Activated T-cell treated with anti-CD3 and anti-CD28 coated beads, Interleukin-2, amount 50 U/mL, for 48 hours (primary cell): ENCODE results near the gene KRT74.

Experiments used
- DNase-seq, 2 experiments: peaks; one replicate each; pipeline ENCODE4 v3.0.0-alpha.2; 2020

KRT74 gene

DNA sequence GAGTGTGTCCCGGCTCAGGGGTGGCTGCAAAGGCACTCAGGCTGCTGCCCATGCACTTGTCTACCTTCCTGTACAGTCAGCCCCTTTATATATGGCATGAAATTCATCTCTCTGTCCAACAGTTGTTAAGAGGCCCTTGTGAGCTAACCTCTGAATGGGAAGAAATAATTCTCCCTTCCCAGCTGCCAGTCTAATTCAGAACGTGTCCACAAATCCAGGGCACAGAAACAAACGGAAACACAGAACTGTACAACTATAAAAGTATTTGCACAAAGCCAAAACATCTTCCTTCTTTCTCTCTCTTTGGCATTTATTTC lies 54.3 kb downstream of the KRT74 start:
- peak in 1 of 2 experiments; percentile 11 for DNase-seq

DNA sequence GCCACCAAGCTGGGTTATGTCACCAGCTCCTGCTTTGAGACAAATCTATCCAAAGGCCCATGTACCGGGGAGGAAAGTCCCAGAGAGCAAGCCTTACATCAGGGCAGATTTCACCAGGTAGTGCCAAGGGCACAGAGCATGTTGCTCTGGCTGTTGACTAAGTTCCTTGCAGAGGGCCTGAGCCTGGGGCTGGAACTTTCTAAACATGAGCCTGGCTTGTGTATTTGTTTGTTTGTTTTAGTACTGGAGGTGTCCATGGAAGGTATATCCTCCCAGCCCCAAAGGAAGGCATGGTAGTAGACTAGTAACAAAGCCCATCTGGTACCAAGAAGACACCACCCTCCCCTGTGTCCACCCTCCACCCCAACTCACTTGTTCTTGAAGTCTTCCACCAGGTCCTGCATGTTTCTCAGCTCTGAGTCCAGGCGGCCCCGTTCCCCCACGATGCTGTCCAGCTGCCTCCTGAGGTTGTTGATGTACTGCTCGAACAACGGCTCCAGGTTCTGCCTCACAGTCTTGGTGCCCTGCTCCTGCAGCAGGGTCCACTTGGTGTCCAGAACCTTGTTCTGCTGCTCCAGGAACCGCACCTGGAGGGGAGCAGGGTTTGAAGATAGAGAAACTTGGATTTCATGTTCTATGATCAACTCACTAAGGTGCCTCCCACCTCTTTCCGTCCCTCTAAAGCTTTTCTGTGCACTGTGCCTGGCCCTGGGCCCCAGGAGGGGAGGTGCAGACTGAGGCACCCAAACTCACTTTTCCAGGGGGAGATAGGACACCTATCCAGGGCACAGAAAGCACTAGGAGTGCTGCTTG lies 54.9 kb downstream of the KRT74 start:
- DNase-seq: no peak

DNA sequence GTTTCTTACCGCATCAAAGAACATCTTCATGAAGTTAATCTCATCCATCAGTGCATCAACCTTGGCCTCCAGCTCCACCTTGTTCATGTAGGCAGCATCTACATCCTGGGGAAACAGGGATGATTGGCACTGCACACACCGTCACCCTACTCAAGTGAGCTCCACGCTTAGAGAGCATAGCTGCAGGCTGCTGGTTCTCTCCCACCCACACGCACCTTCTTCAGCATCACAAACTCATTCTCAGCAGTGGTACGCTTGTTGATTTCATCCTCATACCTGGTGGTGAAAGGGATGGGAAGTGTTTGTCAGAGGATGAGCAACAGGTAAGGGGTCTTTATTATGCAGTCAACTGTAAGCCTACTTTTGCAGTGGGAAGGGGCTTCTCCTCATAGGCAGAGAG lies 55.8 kb downstream of the KRT74 start:
- DNase-seq: no peak

DNA sequence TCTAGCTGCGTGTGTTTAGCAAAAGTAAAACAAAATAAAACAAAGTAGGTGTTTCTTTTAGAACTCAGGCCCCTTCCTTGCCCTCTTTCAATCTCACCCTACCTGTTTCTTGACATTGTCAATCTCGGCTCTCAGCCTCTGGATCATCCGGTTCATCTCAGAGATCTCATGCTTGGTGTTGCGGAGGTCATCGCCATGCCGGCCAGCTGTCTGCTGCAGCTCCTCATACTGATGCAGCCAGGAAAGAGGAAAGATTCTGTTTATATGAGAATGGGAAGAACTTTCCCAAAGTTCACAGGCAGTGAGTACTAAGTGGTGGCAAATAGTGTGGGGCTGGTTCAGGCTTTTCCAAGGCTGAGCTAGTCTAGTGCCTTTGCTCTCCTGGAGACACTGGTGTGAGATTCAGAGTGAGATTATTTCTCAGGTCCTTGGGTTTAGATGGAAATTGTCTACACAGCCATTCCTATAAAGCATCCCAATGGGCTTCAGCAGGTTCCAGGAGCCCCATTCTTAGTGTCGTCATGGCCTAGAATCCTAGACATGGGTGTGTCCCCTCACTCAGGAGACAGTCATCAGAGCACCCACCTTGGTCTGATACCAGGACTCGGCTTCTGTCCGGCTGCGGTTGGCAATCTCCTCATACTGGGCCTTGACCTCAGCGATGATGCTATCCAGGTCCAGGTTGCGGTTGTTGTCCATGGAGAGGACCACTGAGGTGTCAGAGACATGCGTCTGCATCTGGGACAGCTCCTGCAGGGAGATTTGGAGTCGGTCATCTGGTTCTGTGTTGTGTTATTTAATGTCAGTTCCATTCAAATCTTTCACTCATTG lies 56.4 kb downstream of the KRT74 start:
- DNase-seq: no peak

DNA sequence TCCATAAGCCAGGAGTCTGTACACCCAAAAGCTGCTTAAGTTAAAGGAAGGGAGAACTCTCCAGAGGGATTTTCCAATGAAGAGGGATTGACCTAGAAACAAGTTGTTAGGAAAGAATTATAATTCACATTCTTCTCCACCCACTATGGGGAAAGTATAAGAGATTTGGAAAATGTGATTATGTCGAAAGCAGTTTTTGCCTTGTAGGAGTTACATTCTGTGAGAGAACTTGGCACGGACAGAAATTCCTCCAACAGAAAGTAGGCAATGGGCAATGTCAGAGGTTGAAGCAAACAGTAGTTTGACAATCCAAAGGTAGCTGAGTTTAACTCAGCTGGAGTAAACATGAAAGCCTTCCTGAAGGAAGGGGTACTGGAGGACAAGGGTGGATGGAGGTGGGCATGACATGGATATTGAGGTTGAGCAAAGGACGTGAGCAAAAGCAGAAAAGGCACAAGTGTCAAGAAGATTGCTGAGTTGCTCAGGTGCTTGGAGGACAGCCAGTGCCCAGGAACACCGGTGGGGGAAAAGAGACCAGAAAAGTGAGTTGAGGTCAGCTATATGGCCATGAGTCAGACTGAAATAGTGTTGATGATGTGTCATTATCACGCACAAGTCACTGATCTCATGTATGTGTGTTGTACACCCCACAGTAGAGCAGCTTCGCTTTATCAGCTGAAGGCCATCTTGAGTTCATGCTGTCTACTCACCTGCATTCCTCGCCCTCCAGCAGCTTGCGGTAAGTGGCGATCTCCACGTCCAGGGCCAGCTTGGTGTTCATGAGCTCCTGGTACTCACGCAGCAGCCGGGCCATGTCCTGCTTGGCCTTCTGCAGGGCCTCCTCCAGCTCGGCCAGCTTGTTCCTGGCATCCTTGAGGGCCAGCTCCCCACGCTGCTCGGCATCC lies 57.5 kb downstream of the KRT74 start:
- DNase-seq: no peak
